ENCODE data around the gene HSPA12A.

- TF ChIP-seq EP300 (IDR thresholded peaks at IDR 0.05) = no peak
- TF ChIP-seq, protein P1, sequence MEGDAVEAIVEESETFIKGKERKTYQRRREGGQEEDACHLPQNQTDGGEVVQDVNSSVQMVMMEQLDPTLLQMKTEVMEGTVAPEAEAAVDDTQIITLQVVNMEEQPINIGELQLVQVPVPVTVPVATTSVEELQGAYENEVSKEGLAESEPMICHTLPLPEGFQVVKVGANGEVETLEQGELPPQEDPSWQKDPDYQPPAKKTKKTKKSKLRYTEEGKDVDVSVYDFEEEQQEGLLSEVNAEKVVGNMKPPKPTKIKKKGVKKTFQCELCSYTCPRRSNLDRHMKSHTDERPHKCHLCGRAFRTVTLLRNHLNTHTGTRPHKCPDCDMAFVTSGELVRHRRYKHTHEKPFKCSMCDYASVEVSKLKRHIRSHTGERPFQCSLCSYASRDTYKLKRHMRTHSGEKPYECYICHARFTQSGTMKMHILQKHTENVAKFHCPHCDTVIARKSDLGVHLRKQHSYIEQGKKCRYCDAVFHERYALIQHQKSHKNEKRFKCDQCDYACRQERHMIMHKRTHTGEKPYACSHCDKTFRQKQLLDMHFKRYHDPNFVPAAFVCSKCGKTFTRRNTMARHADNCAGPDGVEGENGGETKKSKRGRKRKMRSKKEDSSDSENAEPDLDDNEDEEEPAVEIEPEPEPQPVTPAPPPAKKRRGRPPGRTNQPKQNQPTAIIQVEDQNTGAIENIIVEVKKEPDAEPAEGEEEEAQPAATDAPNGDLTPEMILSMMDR (IDR thresholded peaks at IDR 0.05) = no peak
Observed at GRCh38 chr10:116672891-116673290, 69.5 kb downstream of the HSPA12A start.
